ENCODE data around the gene PRKN. TPM values are rescaled to one million over a fixed set of nuclear protein-coding genes. Genes with fewer than 3 reads are reported as not detected.

PRKN gene
- total and polyA plus RNA-seq, 3 experiments from 2014 or later, result 0.22 to 1.0 (median 0.55) TPM

- CTCF ChIA-PET, result no interaction called here
- no peaks in the 10 kb centered on the region for H3K4me1 ChIP-seq (ENCODE audit: insufficient read depth, low read length)
- Mint-ChIP-seq H3K4me1 (no peaks in the 10 kb centered on the region), H3K27me3 (no peaks in the 10 kb centered on the region), H3K36me3 (no peaks in the 10 kb centered on the region), H3K9me3 (peaks cover 0 to 17% (median 6%) of the 10 kb centered on the region in 5 donors), H3K4me3 (no peak overlapping the region), H3K27ac (no peak overlapping the region)
- no peaks in the 10 kb centered on the region for H3K9me3 ChIP-seq (ENCODE audit: low read length)
- no peak for DNase-seq
- H3K27me3 ChIP-seq (ENCODE audit: insufficient read depth, low read length, poor library complexity, severe bottlenecking), result no peaks in the 10 kb centered on the region
- no peak overlapping the region for H3K4me3 ChIP-seq (ENCODE audit: low read length)
- POLR2A ChIA-PET, result no interaction called here
- H3K27ac ChIP-seq (ENCODE audit: low read depth, low read length), result no peak overlapping the region
- no peaks in the 10 kb centered on the region for H3K36me3 ChIP-seq (ENCODE audit: insufficient read depth, low read length)
Measured at GRCh38 chr6:162373192-162373591, 354.4 kb downstream of the PRKN start.

GRCh38 chr6:162372106-162372505 lies 355.5 kb downstream of the PRKN start:
- no peak overlapping the region for H3K27ac Mint-ChIP-seq
- no peaks in the 10 kb centered on the region for H3K9me3 ChIP-seq (ENCODE audit: low read length)
- DNase-seq, result no peak
- H3K9me3 Mint-ChIP-seq, result peaks cover 0 to 19% (median 5%) of the 10 kb centered on the region in 5 donors
- no peaks in the 10 kb centered on the region for H3K27me3 Mint-ChIP-seq
- ChIA-PET POLR2A (no interaction called here), CTCF (no interaction called here)
- H3K36me3 Mint-ChIP-seq, result no peaks in the 10 kb centered on the region
- no peaks in the 10 kb centered on the region for H3K27me3 ChIP-seq (ENCODE audit: insufficient read depth, low read length, poor library complexity, severe bottlenecking)
- no peak overlapping the region for H3K27ac ChIP-seq (ENCODE audit: low read depth, low read length)
- H3K36me3 ChIP-seq (ENCODE audit: insufficient read depth, low read length), result no peaks in the 10 kb centered on the region
- no peak overlapping the region for H3K4me3 ChIP-seq (ENCODE audit: low read length)
- no peaks in the 10 kb centered on the region for H3K4me1 ChIP-seq (ENCODE audit: insufficient read depth, low read length)
- H3K4me3 Mint-ChIP-seq, result no peak overlapping the region
- H3K4me1 Mint-ChIP-seq, result no peaks in the 10 kb centered on the region

- CTCF ChIA-PET, result no interaction called here
Measured at GRCh38 chr6:162371121-162371520, 356.4 kb downstream of the PRKN start.

GRCh38 chr6:162369091-162369490 lies 358.5 kb downstream of the PRKN start:
- H3K36me3 ChIP-seq (ENCODE audit: insufficient read depth, low read length), result no peaks in the 10 kb centered on the region
- DNase-seq, result no peak
- no peaks in the 10 kb centered on the region for H3K4me1 ChIP-seq (ENCODE audit: insufficient read depth, low read length)
- H3K4me3 ChIP-seq (ENCODE audit: low read length), result no peak overlapping the region
- H3K27me3 ChIP-seq (ENCODE audit: insufficient read depth, low read length, poor library complexity, severe bottlenecking), result no peaks in the 10 kb centered on the region
- ChIA-PET POLR2A (no interaction called here), CTCF (no interaction called here)
- no peaks in the 10 kb centered on the region for H3K4me1 Mint-ChIP-seq
- no peaks in the 10 kb centered on the region for H3K27me3 Mint-ChIP-seq
- H3K9me3 Mint-ChIP-seq, result peaks cover 0 to 19% (median 5%) of the 10 kb centered on the region in 5 donors
- no peaks in the 10 kb centered on the region for H3K9me3 ChIP-seq (ENCODE audit: low read length)
- no peak overlapping the region for H3K27ac Mint-ChIP-seq
- no peaks in the 10 kb centered on the region for H3K36me3 Mint-ChIP-seq
- H3K4me3 Mint-ChIP-seq, result no peak overlapping the region
- H3K27ac ChIP-seq (ENCODE audit: low read depth, low read length), result no peak overlapping the region

More at GRCh38 chr6:162371121-162371520, 356.4 kb downstream of the PRKN start:
- H3K9me3 ChIP-seq (ENCODE audit: low read length), result no peaks in the 10 kb centered on the region
- H3K36me3 ChIP-seq (ENCODE audit: insufficient read depth, low read length), result no peaks in the 10 kb centered on the region
- H3K27me3 ChIP-seq (ENCODE audit: insufficient read depth, low read length, poor library complexity, severe bottlenecking), result no peaks in the 10 kb centered on the region
- H3K27me3 Mint-ChIP-seq, result no peaks in the 10 kb centered on the region
- H3K27ac Mint-ChIP-seq, result no peak overlapping the region
- H3K4me3 Mint-ChIP-seq, result no peak overlapping the region
- no peak overlapping the region for H3K27ac ChIP-seq (ENCODE audit: low read depth, low read length)
- H3K4me1 Mint-ChIP-seq, result no peaks in the 10 kb centered on the region
- no peaks in the 10 kb centered on the region for H3K36me3 Mint-ChIP-seq
- H3K9me3 Mint-ChIP-seq, result peaks cover 0 to 16% (median 5%) of the 10 kb centered on the region in 5 donors
- no peak for DNase-seq
- no peak overlapping the region for H3K4me3 ChIP-seq (ENCODE audit: low read length)
- H3K4me1 ChIP-seq (ENCODE audit: insufficient read depth, low read length), result no peaks in the 10 kb centered on the region
- POLR2A ChIA-PET, result no interaction called here

GRCh38 chr6:162364488-162364887 lies 363.1 kb downstream of the PRKN start:
- ChIA-PET POLR2A (no interaction called here), CTCF (no interaction called here)
- no peak overlapping the region for H3K4me3 ChIP-seq (ENCODE audit: low read length)
- Mint-ChIP-seq H3K4me3 (no peak overlapping the region), H3K36me3 (no peaks in the 10 kb centered on the region), H3K27me3 (no peaks in the 10 kb centered on the region), H3K9me3 (peaks cover 0 to 23% (median 4%) of the 10 kb centered on the region in 5 donors), H3K27ac (no peak overlapping the region), H3K4me1 (no peaks in the 10 kb centered on the region)
- no peak overlapping the region for H3K27ac ChIP-seq (ENCODE audit: low read depth, low read length)
- H3K36me3 ChIP-seq (ENCODE audit: insufficient read depth, low read length), result no peaks in the 10 kb centered on the region
- H3K9me3 ChIP-seq (ENCODE audit: low read length), result no peaks in the 10 kb centered on the region
- DNase-seq, result no peak
- H3K27me3 ChIP-seq (ENCODE audit: insufficient read depth, low read length, poor library complexity, severe bottlenecking), result no peaks in the 10 kb centered on the region
- no peaks in the 10 kb centered on the region for H3K4me1 ChIP-seq (ENCODE audit: insufficient read depth, low read length)

- DNase-seq, result no peak
- H3K36me3 ChIP-seq (ENCODE audit: insufficient read depth, low read length), result no peaks in the 10 kb centered on the region
- no peaks in the 10 kb centered on the region for H3K9me3 ChIP-seq (ENCODE audit: low read length)
- H3K4me3 Mint-ChIP-seq, result no peak overlapping the region
- no peak overlapping the region for H3K27ac Mint-ChIP-seq
- no peaks in the 10 kb centered on the region for H3K4me1 Mint-ChIP-seq
- ChIA-PET CTCF (no interaction called here), POLR2A (no interaction called here)
- no peaks in the 10 kb centered on the region for H3K27me3 ChIP-seq (ENCODE audit: insufficient read depth, low read length, poor library complexity, severe bottlenecking)
- H3K4me3 ChIP-seq (ENCODE audit: low read length), result no peak overlapping the region
- H3K27ac ChIP-seq (ENCODE audit: low read depth, low read length), result no peak overlapping the region
- H3K9me3 Mint-ChIP-seq, result peaks cover 0 to 23% (median 4%) of the 10 kb centered on the region in 5 donors
- no peaks in the 10 kb centered on the region for H3K4me1 ChIP-seq (ENCODE audit: insufficient read depth, low read length)
- no peaks in the 10 kb centered on the region for H3K36me3 Mint-ChIP-seq
- H3K27me3 Mint-ChIP-seq, result no peaks in the 10 kb centered on the region
Measured at GRCh38 chr6:162363757-162364156, 363.8 kb downstream of the PRKN start.

- no peaks in the 10 kb centered on the region for H3K27me3 Mint-ChIP-seq
- Histone ChIP-seq H3K4me3 (ENCODE audit: low read length) (no peak overlapping the region), H3K27me3 (ENCODE audit: insufficient read depth, low read length, poor library complexity, severe bottlenecking) (no peaks in the 10 kb centered on the region), H3K9me3 (ENCODE audit: low read length) (no peaks in the 10 kb centered on the region), H3K36me3 (ENCODE audit: insufficient read depth, low read length) (no peaks in the 10 kb centered on the region), H3K27ac (ENCODE audit: low read depth, low read length) (no peak overlapping the region), H3K4me1 (ENCODE audit: insufficient read depth, low read length) (no peaks in the 10 kb centered on the region)
- no peaks in the 10 kb centered on the region for H3K4me1 Mint-ChIP-seq
- CTCF ChIA-PET, result no interaction called here
- DNase-seq, result no peak
- no peak overlapping the region for H3K4me3 Mint-ChIP-seq
- H3K9me3 Mint-ChIP-seq, result peaks cover 0 to 17% (median 10%) of the 10 kb centered on the region in 5 donors
- POLR2A ChIA-PET, result no interaction called here
- H3K27ac Mint-ChIP-seq, result peak overlapping the region in 1 of 8 donors; percentile 68
- H3K36me3 Mint-ChIP-seq, result no peaks in the 10 kb centered on the region
Measured at GRCh38 chr6:162360901-162361567, 366.5 kb downstream of the PRKN start.

- H3K4me3 Mint-ChIP-seq, result no peak overlapping the region
- Histone ChIP-seq H3K36me3 (ENCODE audit: insufficient read depth, low read length) (no peaks in the 10 kb centered on the region), H3K4me1 (ENCODE audit: insufficient read depth, low read length) (no peaks in the 10 kb centered on the region), H3K4me3 (ENCODE audit: low read length) (no peak overlapping the region), H3K27ac (ENCODE audit: low read depth, low read length) (no peak overlapping the region), H3K27me3 (ENCODE audit: insufficient read depth, low read length, poor library complexity, severe bottlenecking) (no peaks in the 10 kb centered on the region), H3K9me3 (ENCODE audit: low read length) (no peaks in the 10 kb centered on the region)
- ChIA-PET POLR2A (no interaction called here), CTCF (no interaction called here)
- H3K27me3 Mint-ChIP-seq, result no peaks in the 10 kb centered on the region
- no peak overlapping the region for H3K27ac Mint-ChIP-seq
- H3K36me3 Mint-ChIP-seq, result no peaks in the 10 kb centered on the region
- H3K9me3 Mint-ChIP-seq, result peaks cover 2 to 15% (median 9%) of the 10 kb centered on the region in 5 donors
- no peak for DNase-seq
- H3K4me1 Mint-ChIP-seq, result no peaks in the 10 kb centered on the region
Measured at GRCh38 chr6:162358625-162359024, 368.9 kb downstream of the PRKN start.
